ENCODE measurements around the gene CENATAC.

The CENATAC gene

DNA sequence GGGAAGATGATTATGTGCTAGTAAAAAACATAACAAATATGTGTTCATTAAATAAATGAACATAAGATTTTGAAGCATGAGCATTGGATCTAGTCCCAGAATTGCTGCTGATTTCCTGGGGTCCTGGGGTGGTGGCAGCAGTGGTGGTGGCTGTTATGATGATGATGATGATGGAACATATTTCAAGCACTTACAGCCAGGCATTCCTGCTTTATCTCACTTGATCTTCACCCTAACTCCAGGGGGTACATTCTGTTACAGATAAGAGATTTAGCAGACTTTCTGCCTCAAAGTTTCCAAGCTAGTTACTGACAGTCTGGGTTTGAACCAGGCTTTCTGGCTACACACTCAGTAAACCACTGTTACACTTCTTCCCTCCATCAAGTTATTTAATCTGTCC, 25.8 kb downstream of the CENATAC start:
- no peak overlapping the region for H3K4me3 ChIP-seq (ENCODE audit: severe bottlenecking)
- DNase-seq (ENCODE audit: low spot score) (no peak), ATAC-seq (ENCODE audit: low read depth) (no peak)
- peak overlapping the region; percentile 24 for H3K27ac ChIP-seq (ENCODE audit: poor library complexity, severe bottlenecking)
- no peak for TF ChIP-seq CTCF (IDR thresholded peaks at IDR 0.05; ENCODE audit: poor library complexity, severe bottlenecking)
- H3K27me3 ChIP-seq (ENCODE audit: insufficient read depth, poor library complexity, severe bottlenecking), result no peaks in the 10 kb centered on the region
- H3K4me1 ChIP-seq (ENCODE audit: insufficient read depth, poor library complexity, severe bottlenecking), result peaks cover 7% of the 10 kb centered on the region
- H3K36me3 ChIP-seq (ENCODE audit: low read depth), result peaks cover 62% of the 10 kb centered on the region
- no peaks in the 10 kb centered on the region for H3K9me3 ChIP-seq (ENCODE audit: severe bottlenecking)

- DNase-seq (ENCODE audit: low spot score) (no peak), ATAC-seq (ENCODE audit: low read depth) (no peak)
- Histone ChIP-seq H3K4me1 (ENCODE audit: insufficient read depth, poor library complexity, severe bottlenecking) (peaks cover 11% of the 10 kb centered on the region), H3K4me3 (ENCODE audit: severe bottlenecking) (no peak overlapping the region), H3K27me3 (ENCODE audit: insufficient read depth, poor library complexity, severe bottlenecking) (no peaks in the 10 kb centered on the region), H3K9me3 (ENCODE audit: severe bottlenecking) (no peaks in the 10 kb centered on the region), H3K36me3 (ENCODE audit: low read depth) (peaks cover 68% of the 10 kb centered on the region), H3K27ac (ENCODE audit: poor library complexity, severe bottlenecking) (peak overlapping the region; percentile 24)
- no peak for TF ChIP-seq CTCF (IDR thresholded peaks at IDR 0.05; ENCODE audit: poor library complexity, severe bottlenecking)
Measured at GRCh38 chr11:119024430-119025098, 26.6 kb downstream of the CENATAC start.

DNA sequence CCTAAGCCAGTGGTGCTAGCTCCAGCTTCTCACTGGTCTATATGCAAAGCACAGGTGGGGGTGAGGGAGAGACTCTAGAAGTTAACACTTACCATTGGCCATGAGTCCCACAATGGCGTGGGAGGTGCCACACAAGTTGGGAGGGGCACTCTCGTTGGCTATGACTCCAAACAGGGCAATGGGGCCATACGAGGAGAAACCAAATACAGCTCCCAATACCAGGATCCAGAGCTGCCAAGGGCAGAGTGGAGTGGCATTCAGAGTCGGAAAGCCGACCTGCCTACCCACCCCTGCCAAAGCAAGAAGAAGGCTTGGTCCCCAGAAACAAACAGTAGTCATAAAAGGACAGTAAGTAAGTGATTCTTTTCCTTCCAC, 27.1 kb downstream of the CENATAC start:
- Histone ChIP-seq H3K36me3 (ENCODE audit: low read depth) (peaks cover 64% of the 10 kb centered on the region), H3K9me3 (ENCODE audit: severe bottlenecking) (no peaks in the 10 kb centered on the region), H3K27me3 (ENCODE audit: insufficient read depth, poor library complexity, severe bottlenecking) (no peaks in the 10 kb centered on the region), H3K4me1 (ENCODE audit: insufficient read depth, poor library complexity, severe bottlenecking) (peaks cover 12% of the 10 kb centered on the region), H3K27ac (ENCODE audit: poor library complexity, severe bottlenecking) (no peak overlapping the region), H3K4me3 (ENCODE audit: severe bottlenecking) (no peak overlapping the region)
- no peak for TF ChIP-seq CTCF (IDR thresholded peaks at IDR 0.05; ENCODE audit: poor library complexity, severe bottlenecking)
- no peak for ATAC-seq (ENCODE audit: low read depth)
- DNase-seq (ENCODE audit: low spot score), result no peak

DNA sequence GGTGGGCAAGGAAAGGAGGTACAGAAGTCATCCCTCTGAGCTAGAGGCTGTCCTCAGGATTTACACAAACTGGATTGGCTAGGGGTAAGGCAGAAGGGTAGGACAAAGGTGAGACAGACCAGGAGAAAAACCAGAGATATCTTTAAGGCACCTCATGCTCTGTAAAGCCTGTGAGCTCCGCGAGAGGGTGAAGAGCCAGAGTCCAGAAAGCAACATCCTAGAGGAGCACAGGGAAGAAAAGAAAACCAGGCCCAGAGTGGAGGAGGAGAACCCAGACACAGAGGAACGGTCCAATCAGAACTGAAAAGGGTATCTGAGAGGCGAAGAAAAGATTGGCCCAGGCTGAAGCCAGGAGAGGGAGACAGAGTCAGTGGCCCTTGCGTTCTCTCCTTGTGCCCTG, 27.6 kb downstream of the CENATAC start:
- H3K4me3 ChIP-seq (ENCODE audit: severe bottlenecking), result no peak overlapping the region
- peaks cover 61% of the 10 kb centered on the region for H3K36me3 ChIP-seq (ENCODE audit: low read depth)
- ATAC-seq (ENCODE audit: low read depth) (no peak), DNase-seq (ENCODE audit: low spot score) (no peak)
- peaks cover 12% of the 10 kb centered on the region for H3K4me1 ChIP-seq (ENCODE audit: insufficient read depth, poor library complexity, severe bottlenecking)
- no peaks in the 10 kb centered on the region for H3K27me3 ChIP-seq (ENCODE audit: insufficient read depth, poor library complexity, severe bottlenecking)
- H3K9me3 ChIP-seq (ENCODE audit: severe bottlenecking), result no peaks in the 10 kb centered on the region
- H3K27ac ChIP-seq (ENCODE audit: poor library complexity, severe bottlenecking), result no peak overlapping the region
- TF ChIP-seq CTCF (IDR thresholded peaks at IDR 0.05; ENCODE audit: poor library complexity, severe bottlenecking), result no peak

DNA sequence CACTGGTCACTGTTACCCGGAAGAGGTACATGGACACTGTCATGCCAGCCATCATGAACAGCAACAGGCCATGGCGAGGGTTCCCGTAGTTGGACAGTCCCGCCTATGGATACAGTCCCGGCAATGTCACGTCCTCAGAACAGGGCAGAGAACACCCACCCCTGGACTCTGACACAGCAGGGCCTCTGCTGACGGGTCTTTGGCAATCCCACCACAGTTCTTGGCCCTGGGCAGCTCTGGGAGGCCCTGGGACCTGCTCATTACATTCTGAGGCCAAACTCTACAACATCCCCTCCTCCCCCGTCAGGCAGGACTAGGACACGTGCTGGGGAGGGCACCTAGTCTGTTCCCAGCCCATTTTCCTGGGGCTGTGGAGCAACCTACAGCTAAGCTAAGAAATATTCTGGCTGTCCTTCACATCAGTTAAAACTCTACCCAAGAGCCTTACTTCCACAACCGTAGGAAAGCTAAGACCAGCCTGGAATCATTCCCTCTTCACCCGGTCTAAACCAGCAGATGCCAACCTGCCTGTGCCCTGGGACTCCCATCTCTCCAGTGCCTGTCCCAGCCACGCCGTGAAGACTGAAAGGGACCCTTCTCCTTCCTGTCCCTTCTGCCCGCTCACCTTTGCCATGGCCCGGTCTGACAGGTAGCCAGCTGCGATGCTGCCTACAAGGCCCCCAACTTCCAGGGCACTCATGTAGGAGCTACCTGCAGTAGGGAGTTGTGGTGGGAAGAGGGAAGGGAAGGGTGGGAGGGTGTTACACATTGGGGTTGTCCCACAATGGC, 28.2 kb downstream of the CENATAC start:
- H3K4me1 ChIP-seq (ENCODE audit: insufficient read depth, poor library complexity, severe bottlenecking), result peaks cover 8% of the 10 kb centered on the region
- no peak for ATAC-seq (ENCODE audit: low read depth)
- no peaks in the 10 kb centered on the region for H3K9me3 ChIP-seq (ENCODE audit: severe bottlenecking)
- no peak overlapping the region for H3K4me3 ChIP-seq (ENCODE audit: severe bottlenecking)
- TF ChIP-seq CTCF (IDR thresholded peaks at IDR 0.05; ENCODE audit: poor library complexity, severe bottlenecking), result no peak
- peaks cover 57% of the 10 kb centered on the region for H3K36me3 ChIP-seq (ENCODE audit: low read depth)
- no peak for DNase-seq (ENCODE audit: low spot score)
- no peak overlapping the region for H3K27ac ChIP-seq (ENCODE audit: poor library complexity, severe bottlenecking)
- no peaks in the 10 kb centered on the region for H3K27me3 ChIP-seq (ENCODE audit: insufficient read depth, poor library complexity, severe bottlenecking)
